ENCODE data around the gene TBL3. TPM values are rescaled to one million over a fixed set of nuclear protein-coding genes. Genes with fewer than 3 reads are reported as not detected.
A peak's percentile ranks its signal among the peaks of the same experiment; 100 is the strongest.

The TBL3 gene
- total RNA-seq, 1 donor from 2014 or later = 24.4 TPM

DNA sequence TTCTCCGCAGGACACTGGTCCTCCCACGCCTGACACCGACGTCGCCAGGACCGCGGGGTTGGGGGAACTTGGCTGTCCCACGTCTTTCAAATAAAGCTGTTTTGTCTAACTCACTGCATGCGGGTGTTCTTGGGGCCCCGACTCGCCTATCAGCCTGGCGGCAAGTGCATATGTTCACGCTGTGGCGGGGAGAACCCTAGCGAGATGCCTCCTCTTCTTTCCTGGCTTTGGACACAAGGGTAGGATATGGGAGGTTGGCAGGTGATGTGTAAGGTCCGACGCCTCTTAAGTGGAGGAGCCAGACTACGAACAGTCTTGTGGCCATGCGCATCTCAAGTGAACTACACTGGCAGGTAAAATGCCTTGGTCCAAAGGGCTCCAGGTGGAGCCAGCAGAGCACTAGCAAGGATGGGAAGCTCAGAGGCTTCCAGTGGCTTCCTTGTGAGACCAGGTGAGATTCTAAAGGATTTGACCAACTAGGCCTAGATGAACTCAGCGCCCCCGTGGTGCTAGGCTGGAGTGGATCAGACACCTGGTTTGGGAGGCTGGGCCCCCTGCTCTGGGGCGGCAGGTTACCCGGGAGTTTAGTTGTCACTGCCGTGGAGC is 6.4 kb upstream of the TBL3 start:
- peak overlapping the region; percentile 95 for H3K27ac Mint-ChIP-seq (ENCODE audit: unreplicated experiment)

DNA sequence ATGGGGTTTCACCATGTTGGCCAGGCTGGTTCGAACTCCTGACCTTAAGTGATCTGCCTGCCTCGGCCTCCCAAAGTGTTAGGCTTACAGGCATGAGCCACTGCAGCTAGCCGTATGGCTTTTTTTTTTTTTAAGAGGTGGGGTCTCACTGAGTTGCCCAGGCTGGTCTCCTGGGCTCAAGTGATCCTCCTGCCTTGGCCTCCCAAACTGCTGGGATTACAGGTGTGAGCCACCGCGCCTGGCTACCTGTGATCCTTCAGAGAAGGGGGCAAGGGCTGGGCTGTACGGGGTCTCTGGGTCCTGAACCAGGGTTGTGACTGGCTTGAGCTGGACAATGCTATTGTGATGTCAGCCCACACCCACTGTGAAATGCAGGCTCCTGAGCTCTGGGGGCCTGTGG is 5.4 kb upstream of the TBL3 start, which contains the start of gene RNF151:
RNF151 (plus strand) TSS at position 397 of the 400 bp plus-strand sequence. CDS start 26 bp downstream, outside the sequence.
- FAIRE-seq (no peak), DNase-seq (ENCODE audit: low read depth) (no peak)
- Mint-ChIP-seq H3K4me3 (ENCODE audit: unreplicated experiment) (peak within 1 kb of the TSS; percentile 97), H3K36me3 (ENCODE audit: low read depth, unreplicated experiment) (peaks cover 18% of the 10 kb centered on the region), H3K27ac (ENCODE audit: unreplicated experiment) (peak within 1 kb of the TSS; percentile 95), H3K4me1 (ENCODE audit: low read depth, unreplicated experiment) (peaks cover 19% of the 10 kb centered on the region), H3K27me3 (ENCODE audit: low read depth, unreplicated experiment) (no peaks in the 10 kb centered on the region), H3K9me3 (ENCODE audit: unreplicated experiment) (no peaks in the 10 kb centered on the region)
- Histone ChIP-seq H3K27ac (ENCODE audit: low read depth, low read length) (peak within 1 kb of the TSS; percentile 96), H3K4me2 (ENCODE audit: low read length) (peak within 1 kb of the TSS; percentile 99), H3K4me1 (ENCODE audit: insufficient read depth, low read length) (peaks cover 33% of the 10 kb centered on the region), H3K9ac (ENCODE audit: low read length) (peak within 1 kb of the TSS; percentile 92), H3K9me3 (ENCODE audit: insufficient read depth, low read depth, low read length) (no peaks in the 10 kb centered on the region), H3K27me3 (ENCODE audit: insufficient read depth, low read length) (no peaks in the 10 kb centered on the region), H4K20me1 (ENCODE audit: insufficient read depth, low read length) (peaks cover 37% of the 10 kb centered on the region), H3K36me3 (ENCODE audit: insufficient read depth, low read length) (peaks cover 9% of the 10 kb centered on the region), H2AFZ (ENCODE audit: low read depth, low read length) (no peak within 1 kb of the TSS), H3K4me3 (ENCODE audit: insufficient read depth, low read depth, low read length) (peak within 1 kb of the TSS; percentile 91), H3K79me2 (ENCODE audit: insufficient read depth, low read length) (peaks cover 59% of the 10 kb centered on the region)
- TF ChIP-seq CTCF (IDR thresholded peaks at IDR 0.05; ENCODE audit: insufficient read depth, low read depth, low read length) = no peak
- TF ChIP-seq EZH2 (IDR thresholded peaks at IDR 0.05; ENCODE audit: insufficient read depth, low read length) = no peak

More for the DNA sequence above, 6.4 kb upstream of the TBL3 start:
- H3K27me3 Mint-ChIP-seq (ENCODE audit: low read depth, unreplicated experiment) = no peaks in the 10 kb centered on the region
- H3K27me3 ChIP-seq (ENCODE audit: insufficient read depth, low read length) = no peaks in the 10 kb centered on the region
- H3K36me3 ChIP-seq (ENCODE audit: insufficient read depth, low read length) = peaks cover 9% of the 10 kb centered on the region
- DNase-seq (ENCODE audit: low read depth) (no peak), FAIRE-seq (no peak)
- H2AFZ ChIP-seq (ENCODE audit: low read depth, low read length) = peak overlapping the region; percentile 70
- H3K9ac ChIP-seq (ENCODE audit: low read length) = peak overlapping the region; percentile 92
- TF ChIP-seq CTCF (IDR thresholded peaks at IDR 0.05; ENCODE audit: insufficient read depth, low read depth, low read length) = no peak
- TF ChIP-seq EZH2 (IDR thresholded peaks at IDR 0.05; ENCODE audit: insufficient read depth, low read length) = no peak
- H3K36me3 Mint-ChIP-seq (ENCODE audit: low read depth, unreplicated experiment) = peaks cover 20% of the 10 kb centered on the region
- peaks cover 20% of the 10 kb centered on the region for H3K4me1 Mint-ChIP-seq (ENCODE audit: low read depth, unreplicated experiment)
- peaks cover 63% of the 10 kb centered on the region for H3K79me2 ChIP-seq (ENCODE audit: insufficient read depth, low read length)
- peak overlapping the region; percentile 91 for H3K4me3 ChIP-seq (ENCODE audit: insufficient read depth, low read depth, low read length)
- H3K4me1 ChIP-seq (ENCODE audit: insufficient read depth, low read length) = peaks cover 33% of the 10 kb centered on the region
- peak overlapping the region; percentile 96 for H3K27ac ChIP-seq (ENCODE audit: low read depth, low read length)
- H3K9me3 ChIP-seq (ENCODE audit: insufficient read depth, low read depth, low read length) = no peaks in the 10 kb centered on the region
- H3K9me3 Mint-ChIP-seq (ENCODE audit: unreplicated experiment) = no peaks in the 10 kb centered on the region
- peaks cover 46% of the 10 kb centered on the region for H4K20me1 ChIP-seq (ENCODE audit: insufficient read depth, low read length)
- peak overlapping the region; percentile 99 for H3K4me2 ChIP-seq (ENCODE audit: low read length)
- H3K4me3 Mint-ChIP-seq (ENCODE audit: unreplicated experiment) = peak overlapping the region; percentile 97
